HTR-8/SVneo (cell line): ENCODE data around the gene PPP2R5D.
"Not testable (repeated sequence)": the region's sequence is repeated elsewhere in the genome, so short reads cannot be mapped to it uniquely, and the experiment has no call there.

Experiments
- DNase-seq: peaks from one replicate; pipeline ENCODE4 v3.0.0; 2011; ENCODE audit warnings: low spot score, mixed read lengths; ENCODE audit not compliant: insufficient read length
- FAIRE-seq: peaks from 2 replicates; lab custom pipeline; 2011; peaks lifted over from hg19 to GRCh38; lab: Jason Lieb, UNC

The PPP2R5D gene

GRCh38 chr6:43020052-43020705 is 35.8 kb downstream of the PPP2R5D start:
- no peak for DNase-seq
- FAIRE-seq, result no peak

- FAIRE-seq (no peak), DNase-seq (no peak)
Measured at GRCh38 chr6:43020847-43021246, 36.5 kb downstream of the PPP2R5D start.

GRCh38 chr6:43021270-43022047 is 37.1 kb downstream of the PPP2R5D start, which contains the start of gene RRP36:
RRP36 (plus strand) TSS chr6:43021623; CDS start chr6:43021655, 32 bp downstream.
- FAIRE-seq, result no peak
- peak; percentile 85 for DNase-seq

GRCh38 chr6:43024436-43024835 is 40.1 kb downstream of the PPP2R5D start:
- no peak for DNase-seq
- no peak for FAIRE-seq

GRCh38 chr6:43026365-43026764 is 42.0 kb downstream of the PPP2R5D start:
- FAIRE-seq, result no peak
- no peak for DNase-seq

- no peak for FAIRE-seq
- DNase-seq, result no peak
Measured at GRCh38 chr6:43029120-43029519, 44.8 kb downstream of the PPP2R5D start.

- no peak for FAIRE-seq
- no peak for DNase-seq
Measured at GRCh38 chr6:43032326-43032725, 48.0 kb downstream of the PPP2R5D start.

- no peak for DNase-seq
- no peak for FAIRE-seq
Measured at GRCh38 chr6:43033496-43034189, 49.3 kb downstream of the PPP2R5D start.

- DNase-seq (no peak), FAIRE-seq (no peak)
Measured at GRCh38 chr6:43034190-43034525, 49.8 kb downstream of the PPP2R5D start.

GRCh38 chr6:43035495-43036194 is 51.3 kb downstream of the PPP2R5D start:
- DNase-seq, result no peak
- FAIRE-seq, result no peak

GRCh38 chr6:43036712-43037111 is 52.3 kb downstream of the PPP2R5D start:
- DNase-seq, result no peak

GRCh38 chr6:43037197-43037596 is 52.8 kb downstream of the PPP2R5D start:
- no peak for DNase-seq
- FAIRE-seq, result no peak

More at GRCh38 chr6:43036712-43037111, 52.3 kb downstream of the PPP2R5D start:
- no peak for FAIRE-seq

- FAIRE-seq, result no peak
- no peak for DNase-seq
Measured at GRCh38 chr6:43037706-43038105, 53.3 kb downstream of the PPP2R5D start.

- no peak for DNase-seq
- no peak for FAIRE-seq
Measured at GRCh38 chr6:43038727-43039126, 54.4 kb downstream of the PPP2R5D start.

- no peak for FAIRE-seq
- no peak for DNase-seq
Measured at GRCh38 chr6:43040542-43041257, 56.3 kb downstream of the PPP2R5D start.

- DNase-seq, FAIRE-seq: not testable (repeated sequence)
Measured at GRCh38 chr6:43041475-43041874, 57.1 kb downstream of the PPP2R5D start.

- DNase-seq (no peak), FAIRE-seq (no peak)
Measured at GRCh38 chr6:43043310-43043709, 58.9 kb downstream of the PPP2R5D start.

- DNase-seq (no peak), FAIRE-seq (peak; percentile 23)
Measured at GRCh38 chr6:43045371-43045930, 61.1 kb downstream of the PPP2R5D start.

- FAIRE-seq (no peak), DNase-seq (no peak)
Measured at GRCh38 chr6:43047998-43048397, 63.6 kb downstream of the PPP2R5D start.

- DNase-seq, result no peak
- no peak for FAIRE-seq
Measured at GRCh38 chr6:43050981-43051380, 66.6 kb downstream of the PPP2R5D start.
